Right hindlimb (tissue), 1 donor: ENCODE results near the gene PPAN.

Source experiments
- DNase-seq: peaks from one replicate; pipeline ENCODE4 v3.0.0-alpha.2; 2018

Gene PPAN

GRCh38 chr19:10106100-10106936, at the start of gene PPAN:
TSS of gene PPAN (plus strand) at chr19:10106362. CDS start at chr19:10106395, 33 bp downstream.
- peak; percentile 98 for DNase-seq

GRCh38 chr19:10061717-10062310, 44.3 kb upstream of the PPAN start:
- no peak for DNase-seq

- DNase-seq = no peak
These were observed 38.0 kb upstream of the PPAN start for GRCh38 chr19:10068205-10068604.

- DNase-seq = no peak
These were observed 37.1 kb upstream of the PPAN start for GRCh38 chr19:10069046-10069445.

- no peak for DNase-seq
These were observed 35.3 kb upstream of the PPAN start for GRCh38 chr19:10070730-10071446.

GRCh38 chr19:10074153-10074552, 32.0 kb upstream of the PPAN start:
- no peak for DNase-seq

GRCh38 chr19:10076535-10076934, 29.6 kb upstream of the PPAN start:
- DNase-seq = no peak

- no peak for DNase-seq
These were observed 27.8 kb upstream of the PPAN start for GRCh38 chr19:10078329-10078728.

GRCh38 chr19:10079031-10079453, 27.1 kb upstream of the PPAN start:
- DNase-seq = no peak

- DNase-seq = no peak
These were observed 22.3 kb upstream of the PPAN start for GRCh38 chr19:10083911-10084310.

GRCh38 chr19:10084803-10085202, 21.4 kb upstream of the PPAN start:
- no peak for DNase-seq

GRCh38 chr19:10085641-10086590, 20.2 kb upstream of the PPAN start, which contains the start of gene SHFL:
TSS of gene SHFL (plus strand) at chr19:10086317. CDS start at chr19:10086428, 111 bp downstream.
- peak; percentile 77 for DNase-seq

- DNase-seq = peak; percentile 61
These were observed 19.5 kb upstream of the PPAN start for GRCh38 chr19:10086591-10087192.

- DNase-seq = no peak
These were observed 18.7 kb upstream of the PPAN start for GRCh38 chr19:10087296-10088061.

- DNase-seq = no peak
These were observed 17.1 kb upstream of the PPAN start for GRCh38 chr19:10088949-10089554.

- no peak for DNase-seq
These were observed 16.3 kb upstream of the PPAN start for GRCh38 chr19:10089801-10090375.

- no peak for DNase-seq
These were observed 14.8 kb upstream of the PPAN start for GRCh38 chr19:10091370-10091687.

- peak; percentile 31 for DNase-seq
These were observed 14.1 kb upstream of the PPAN start for GRCh38 chr19:10091895-10092641.

GRCh38 chr19:10092648-10093294, 13.4 kb upstream of the PPAN start:
- DNase-seq = no peak
